ENCODE measurements around the gene LAMB1. TPM values are rescaled to one million over a fixed set of nuclear protein-coding genes. Genes with fewer than 3 reads are reported as not detected.
A peak's percentile ranks its signal among the peaks of the same experiment; 100 is the strongest.

The LAMB1 gene
- total RNA-seq, 1 donor from 2014 or later: 335 TPM

DNA sequence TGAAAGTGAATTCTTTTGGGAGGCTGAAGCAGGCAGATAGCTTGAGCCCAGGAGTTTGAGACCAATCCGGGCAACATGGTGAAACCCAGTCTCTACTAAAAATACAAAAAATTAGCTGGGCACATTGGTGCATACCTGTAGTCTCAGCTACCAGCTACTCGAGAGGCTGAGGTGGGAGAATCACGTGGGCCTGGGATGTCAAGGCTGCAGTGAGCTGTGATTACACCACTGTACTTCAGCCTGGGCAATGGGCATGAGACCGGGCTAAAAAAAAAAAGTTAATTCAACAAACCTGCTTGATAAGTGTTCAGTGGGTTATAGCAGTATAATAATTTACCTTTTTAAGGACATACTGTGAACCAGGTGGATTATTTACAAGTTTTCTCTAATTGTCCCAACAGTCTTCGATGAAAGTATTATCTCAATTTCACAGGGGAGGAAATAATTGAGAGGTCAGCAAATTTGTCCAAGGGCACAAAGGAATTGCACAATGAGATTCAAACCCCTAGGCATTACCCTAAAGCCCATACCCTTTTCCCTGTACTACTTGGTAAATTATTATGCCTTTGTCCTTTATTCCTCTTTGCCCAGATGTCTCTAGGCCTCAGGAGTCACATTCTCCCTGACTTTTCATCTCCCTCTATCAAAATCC lies 125.1 kb downstream of the LAMB1 start:
- no peak for DNase-seq

DNA sequence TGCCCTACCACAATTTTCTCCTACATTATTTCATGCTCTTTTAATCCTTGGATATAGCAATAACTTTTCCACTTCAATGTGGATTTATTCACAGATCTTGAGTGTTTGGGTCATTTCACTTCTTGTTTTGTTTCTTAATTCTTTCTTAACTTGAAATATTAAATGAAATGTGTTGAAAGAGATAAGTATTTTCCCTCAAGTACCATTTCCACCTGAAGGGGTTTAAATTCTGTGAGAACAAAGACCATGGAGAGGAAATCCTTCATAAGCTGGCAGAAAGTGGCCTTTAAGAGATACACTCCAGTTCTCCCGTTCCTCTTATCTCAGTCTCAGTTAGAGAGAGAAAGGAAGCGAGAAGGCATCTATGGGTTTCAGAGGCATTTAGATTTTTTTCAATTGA lies 126.0 kb downstream of the LAMB1 start:
- no peak for DNase-seq

DNA sequence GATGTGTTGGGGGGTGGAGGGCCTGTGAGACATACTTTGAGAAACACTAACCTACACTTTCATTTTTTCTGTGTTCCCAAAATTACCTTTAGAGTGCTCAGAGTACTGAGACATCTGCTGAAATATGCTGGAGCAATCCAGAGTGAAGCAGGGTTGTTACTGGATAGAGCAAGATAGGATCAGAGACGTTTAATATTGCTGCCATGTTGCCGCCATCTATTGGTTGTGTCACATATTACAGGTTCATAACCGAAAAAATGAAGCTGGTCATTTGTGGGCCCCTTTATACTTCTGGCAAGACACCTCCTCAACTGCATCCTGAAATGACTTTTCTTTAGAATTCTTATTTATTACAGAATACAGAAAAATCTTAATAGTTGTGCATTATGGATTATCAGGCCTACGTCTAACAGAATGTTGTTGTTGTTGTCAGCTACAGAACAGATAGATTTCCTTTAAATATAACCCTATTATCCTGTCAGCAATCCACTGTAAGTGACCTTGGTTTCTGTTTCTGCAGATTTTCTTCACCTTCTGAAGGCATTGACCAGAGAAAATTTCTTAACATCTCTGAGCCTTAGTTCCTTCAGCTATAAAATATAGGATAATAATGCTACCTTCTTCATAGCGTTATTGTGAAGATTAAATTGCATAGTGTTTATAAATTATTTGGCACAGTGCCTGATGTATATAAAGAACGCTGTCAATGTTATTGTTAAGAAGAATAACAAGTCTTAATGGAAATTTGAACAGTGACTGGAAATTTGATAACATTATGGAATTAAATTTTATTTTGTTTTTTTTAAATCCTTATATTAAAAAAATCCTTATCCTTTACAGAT lies 128.1 kb downstream of the LAMB1 start:
- peak; percentile 77 for DNase-seq

DNA sequence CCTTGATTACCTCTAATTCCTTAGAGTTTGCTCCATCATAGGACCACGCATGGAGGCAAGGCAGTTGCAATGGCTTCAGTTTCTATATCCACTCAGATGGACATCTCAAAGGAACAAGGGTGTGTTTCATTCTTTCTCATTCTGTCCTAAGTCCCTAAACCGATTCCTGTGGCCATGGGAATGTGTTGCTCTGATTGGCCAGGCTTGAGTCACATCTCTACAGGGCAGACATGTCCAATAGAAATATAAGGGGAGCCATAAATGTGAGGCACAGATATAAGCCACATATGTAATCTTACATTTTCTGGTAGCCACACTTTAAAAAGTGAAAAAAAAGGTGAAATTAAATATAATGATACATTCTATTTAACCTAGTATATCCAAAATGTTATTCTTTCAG lies 128.8 kb downstream of the LAMB1 start:
- DNase-seq: no peak

Small RNA genes lying within 50 kb of the gene (small RNA-seq; reads per million reads assigned to genes)
- not detected for gene RF00012 (ENCODE audit: low replicate concordance)

Other genes with a start within 250 kb of the LAMB1 start
- not detected for gene SLC26A3, start 199.9 kb downstream of the LAMB1 start, total RNA-seq
- 173 TPM for gene DLD, start 112.0 kb downstream of the LAMB1 start, total RNA-seq
- 3.1 TPM for gene LAMB4, start 127.2 kb upstream of the LAMB1 start, total RNA-seq

Measured in tongue (tissue), 3 donors.